Common myeloid progenitor, CD34-positive (primary cell): ENCODE data around the gene ABLIM2.

Experiments used
- CTCF ChIA-PET: fragments of 350-600 bp; sonication (Branson Sonifier 250); formaldehyde crosslinking; loops from one replicate; lab custom pipeline; 2021; ENCODE audit warnings: antibody characterized with exemption; lab: Charles Lee
- POLR2A ChIA-PET: fragments of 350-600 bp; sonication (Branson Sonifier 250); formaldehyde crosslinking; loops from one replicate; lab custom pipeline; 2021; ENCODE audit warnings: antibody characterized with exemption; lab: Charles Lee
- DNase-seq, 3 donors: peaks; one replicate each; pipeline versions ENCODE4 v3.0.0 to v3.0.0-alpha.2; 2013
- H3K27ac ChIP-seq, 2 experiments: 1 replicate in 1 of 2; 2 replicates in 1 of 2; pipeline ENCODE4 v1.7.0; 2013; ENCODE audit warnings: inconsistent platforms in 2 of 2, low read length in 2 of 2, mild to moderate bottlenecking in 2 of 2, low read depth in 1 of 2, moderate library complexity in 1 of 2; ENCODE audit not compliant: severe bottlenecking in 2 of 2, insufficient read depth in 1 of 2, poor library complexity in 1 of 2
- H3K27me3 ChIP-seq, 5 experiments: replicated peaks in 2 of 5; 1 replicate in 3 of 5; 2 replicates in 2 of 5; pipeline versions ENCODE4 v1.6.1 to v1.7.0; 2013; ENCODE audit warnings: low read length in 4 of 5, mild to moderate bottlenecking in 2 of 5, moderate library complexity in 2 of 5, inconsistent platforms in 1 of 5; ENCODE audit not compliant: insufficient read depth in 5 of 5, control insufficient read depth in 4 of 5
- H3K36me3 ChIP-seq, 4 experiments: 1 replicate in 2 of 4; 2 replicates in 2 of 4; pipeline versions ENCODE4 v1.6.1 to v1.7.0; 2013; ENCODE audit warnings: low read length in 3 of 4, control low read depth in 1 of 4, mild to moderate bottlenecking in 1 of 4; ENCODE audit not compliant: control insufficient read depth in 4 of 4, insufficient read depth in 4 of 4
- H3K4me1 ChIP-seq, 4 experiments: 1 replicate in 3 of 4; 2 replicates in 1 of 4; pipeline versions ENCODE4 v1.6.1 to v1.7.1; 2013; ENCODE audit warnings: low read length in 3 of 4, mild to moderate bottlenecking in 3 of 4, control low read depth in 1 of 4, inconsistent platforms in 1 of 4, moderate library complexity in 1 of 4; ENCODE audit not compliant: control insufficient read depth in 4 of 4, insufficient read depth in 4 of 4; ENCODE audit errors: control extremely low read depth in 1 of 4
- H3K4me3 ChIP-seq, 7 experiments: 1 replicate in 4 of 7; 2 replicates in 3 of 7; pipeline versions ENCODE4 v1.5.1 to v1.7.0; 2013; ENCODE audit warnings: mild to moderate bottlenecking in 7 of 7, low read length in 6 of 7, moderate library complexity in 6 of 7, inconsistent platforms in 2 of 7, low read depth in 2 of 7, control low read depth in 1 of 7; ENCODE audit not compliant: insufficient read depth in 4 of 7, control insufficient read depth in 1 of 7; ENCODE audit errors: extremely low read depth in 1 of 7
- H3K9me3 ChIP-seq, 5 experiments: 1 replicate in 4 of 5; 2 replicates in 1 of 5; pipeline versions ENCODE4 v1.6.1 to v1.7.1; 2013; ENCODE audit warnings: low read length in 4 of 5, mild to moderate bottlenecking in 2 of 5, inconsistent platforms in 1 of 5, low read depth in 1 of 5, moderate library complexity in 1 of 5; ENCODE audit not compliant: control insufficient read depth in 4 of 5, insufficient read depth in 2 of 5; ENCODE audit errors: control extremely low read depth in 1 of 5
- WGBS: methylation state at CpG from one replicate; pipeline ENCODE4 v1.1.5; 2013; ENCODE audit not compliant: insufficient coverage; 5-methylcytosine and 5-hydroxymethylcytosine counted together

Gene ABLIM2

GRCh38 chr4:8012517-8012916, 146.1 kb downstream of the ABLIM2 start:
- WGBS = 100% methylated on average over 2 of the region's 3 CpGs
- Histone ChIP-seq H3K4me1 (no peaks in the 10 kb centered on the region), H3K9me3 (no peaks in the 10 kb centered on the region), H3K27ac (no peak overlapping the region), H3K36me3 (no peaks in the 10 kb centered on the region), H3K27me3 (peaks cover 0 to 68% (median 15%) of the 10 kb centered on the region in 5 experiments), H3K4me3 (no peak overlapping the region)
- ChIA-PET CTCF (no interaction called here), POLR2A (no interaction called here)
- DNase-seq = no peak

- ChIA-PET CTCF (interaction anchor here (1.0 kb wide), 2 partner anchors 9 to 24 kb away, joined by 3 read pairs; no protein-coding TSS in a partner anchor), POLR2A (no interaction called here)
- H3K27ac ChIP-seq = no peak overlapping the region
- 57% methylated on average over 12 of the region's 12 CpGs for WGBS
- H3K4me3 ChIP-seq = no peak overlapping the region
- H3K27me3 ChIP-seq = peaks cover 0 to 74% (median 20%) of the 10 kb centered on the region in 5 experiments
- no peaks in the 10 kb centered on the region for H3K4me1 ChIP-seq
- DNase-seq = no peak
- no peaks in the 10 kb centered on the region for H3K36me3 ChIP-seq
- no peaks in the 10 kb centered on the region for H3K9me3 ChIP-seq
These were observed 148.0 kb downstream of the ABLIM2 start for GRCh38 chr4:8010618-8011017.

DNA sequence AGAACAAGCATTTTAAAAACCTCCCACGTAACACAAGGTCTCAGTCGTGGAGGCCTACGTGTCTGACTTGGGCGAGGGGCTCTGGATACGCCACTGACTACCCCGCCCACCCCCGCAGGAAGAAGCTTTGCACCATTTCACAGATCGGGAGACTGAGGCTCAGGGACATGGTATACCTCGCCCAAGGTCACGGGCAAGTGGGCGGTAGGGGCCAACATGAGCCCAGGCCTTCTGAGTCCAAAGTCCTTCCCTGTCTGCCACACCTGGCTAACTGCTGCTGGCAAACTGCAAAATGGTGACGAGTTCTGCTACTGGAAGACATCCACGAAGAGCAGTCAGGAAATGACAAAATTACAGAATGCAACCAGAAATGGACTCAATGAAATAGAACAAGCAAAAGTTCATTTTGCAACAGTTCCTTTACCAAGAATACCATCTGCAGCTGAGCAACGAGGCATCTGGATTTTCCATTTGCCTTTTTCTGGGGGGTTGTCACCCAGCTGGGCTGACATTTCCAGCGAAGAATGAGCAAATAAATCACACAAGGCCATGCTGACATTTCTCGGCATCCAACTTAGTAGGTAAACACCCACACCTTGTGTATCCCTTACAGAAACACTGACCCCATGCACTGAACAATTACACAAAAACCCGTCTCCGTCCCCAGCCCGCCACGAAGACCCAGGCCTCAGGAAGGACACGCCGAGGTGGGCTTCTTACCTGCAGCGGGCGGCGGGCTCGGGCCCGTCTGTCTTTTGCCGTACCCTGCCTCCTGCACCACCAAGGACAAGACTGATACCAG, 148.7 kb downstream of the ABLIM2 start:
- WGBS = 93% methylated on average over 26 of the region's 28 CpGs
- Histone ChIP-seq H3K4me1 (no peaks in the 10 kb centered on the region), H3K27me3 (peaks cover 0 to 73% (median 20%) of the 10 kb centered on the region in 5 experiments), H3K27ac (no peak overlapping the region), H3K9me3 (no peaks in the 10 kb centered on the region), H3K36me3 (no peaks in the 10 kb centered on the region), H3K4me3 (no peak overlapping the region)
- ChIA-PET CTCF (no interaction called here), POLR2A (no interaction called here)
- no peak for DNase-seq

DNA sequence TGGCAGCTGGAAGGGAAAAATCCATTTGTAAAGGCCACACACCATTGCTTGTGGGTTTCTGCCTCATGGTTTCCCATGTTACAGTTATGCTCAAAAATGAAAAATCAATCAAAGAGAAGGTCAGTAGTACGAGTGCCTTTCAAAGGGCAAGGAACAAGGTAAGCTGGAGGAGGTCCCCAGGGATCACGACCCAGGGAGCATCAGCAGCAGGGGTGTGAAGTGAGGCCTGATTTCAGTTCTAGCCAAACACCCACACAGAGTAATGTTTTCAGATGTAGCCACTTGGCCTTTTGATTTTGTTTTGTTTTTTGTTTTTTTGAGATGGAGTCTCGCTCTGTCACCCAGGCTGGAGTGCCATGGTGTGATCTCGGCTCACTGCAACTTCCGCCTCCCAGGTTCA, 149.5 kb downstream of the ABLIM2 start:
- H3K4me1 ChIP-seq = no peaks in the 10 kb centered on the region
- no peaks in the 10 kb centered on the region for H3K36me3 ChIP-seq
- H3K9me3 ChIP-seq = no peaks in the 10 kb centered on the region
- DNase-seq = no peak
- CTCF ChIA-PET = interaction anchor here (1.1 kb wide), 1 partner anchor 21 kb away, joined by 3 read pairs; no protein-coding TSS in a partner anchor
- WGBS = 94% methylated on average over 4 of the region's 5 CpGs
- H3K4me3 ChIP-seq = no peak overlapping the region
- no peak overlapping the region for H3K27ac ChIP-seq
- POLR2A ChIA-PET = no interaction called here
- peaks cover 0 to 72% (median 20%) of the 10 kb centered on the region in 5 experiments for H3K27me3 ChIP-seq

GRCh38 chr4:8008391-8008790, 150.2 kb downstream of the ABLIM2 start:
- 89% methylated on average over 10 of the region's 12 CpGs for WGBS
- no peaks in the 10 kb centered on the region for H3K4me1 ChIP-seq
- no peak for DNase-seq
- ChIA-PET POLR2A (no interaction called here), CTCF (interaction anchor here (1.1 kb wide), 1 partner anchor 20 kb away, joined by 3 read pairs; no protein-coding TSS in a partner anchor)
- peaks cover 0 to 70% (median 20%) of the 10 kb centered on the region in 5 experiments for H3K27me3 ChIP-seq
- no peaks in the 10 kb centered on the region for H3K9me3 ChIP-seq
- H3K27ac ChIP-seq = no peak overlapping the region
- no peak overlapping the region for H3K4me3 ChIP-seq
- H3K36me3 ChIP-seq = no peaks in the 10 kb centered on the region

GRCh38 chr4:8007581-8007980, 151.0 kb downstream of the ABLIM2 start:
- POLR2A ChIA-PET = no interaction called here
- Histone ChIP-seq H3K4me1 (no peaks in the 10 kb centered on the region), H3K27ac (no peak overlapping the region), H3K27me3 (peaks cover 0 to 74% (median 24%) of the 10 kb centered on the region in 5 experiments), H3K4me3 (no peak overlapping the region), H3K9me3 (no peaks in the 10 kb centered on the region), H3K36me3 (no peaks in the 10 kb centered on the region)
- 81% methylated on average over 8 of the region's 11 CpGs for WGBS
- CTCF ChIA-PET = no interaction called here
- no peak for DNase-seq

DNA sequence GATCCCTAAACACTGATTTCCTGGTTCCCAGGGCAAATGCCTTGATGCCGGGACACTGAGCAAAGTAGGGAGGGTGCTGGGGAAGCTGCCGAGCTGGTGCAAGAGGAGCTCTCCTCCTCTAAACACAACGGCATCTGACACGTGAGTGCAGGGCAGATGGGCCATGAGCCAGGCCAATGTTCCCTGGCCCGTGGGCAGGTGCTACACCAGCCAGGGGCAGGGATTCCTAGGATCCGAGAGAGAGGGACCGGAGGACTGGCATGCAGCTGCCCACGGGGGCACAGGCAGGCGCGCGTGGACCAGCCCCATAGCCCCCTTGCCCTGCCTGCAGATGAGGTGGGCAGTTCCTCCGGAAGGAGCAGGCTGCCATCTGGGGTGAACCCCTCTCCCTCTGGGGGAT, 152.1 kb downstream of the ABLIM2 start:
- 64% methylated on average over 5 of the region's 12 CpGs for WGBS
- Histone ChIP-seq H3K27me3 (peaks cover 0 to 83% (median 28%) of the 10 kb centered on the region in 5 experiments), H3K27ac (no peak overlapping the region), H3K4me3 (no peak overlapping the region), H3K9me3 (no peaks in the 10 kb centered on the region), H3K4me1 (no peaks in the 10 kb centered on the region), H3K36me3 (no peaks in the 10 kb centered on the region)
- POLR2A ChIA-PET = no interaction called here
- no peak for DNase-seq
- CTCF ChIA-PET = no interaction called here
